ENCODE data around the gene NDUFS6.

NDUFS6 gene

GRCh38 chr5:1860949-1861348 lies 59.7 kb downstream of the NDUFS6 start:
- no peak overlapping the region for H3K27ac ChIP-seq
- no peak for TF ChIP-seq CTCF (conservative IDR thresholded peaks at IDR 0.05)
- no peak for TF ChIP-seq ZFX (IDR thresholded peaks at IDR 0.05)

- peak overlapping the region; percentile 48 for H3K27ac ChIP-seq
- no peak for TF ChIP-seq CTCF (conservative IDR thresholded peaks at IDR 0.05)
- no peak for TF ChIP-seq ZFX (IDR thresholded peaks at IDR 0.05)
Observed at GRCh38 chr5:1864896-1865440, 63.8 kb downstream of the NDUFS6 start.

- peak overlapping the region; percentile 48 for H3K27ac ChIP-seq
- no peak for TF ChIP-seq ZFX (IDR thresholded peaks at IDR 0.05)
Observed at GRCh38 chr5:1865486-1865885, 64.3 kb downstream of the NDUFS6 start.
